Activated CD4-positive, CD25-positive, alpha-beta regulatory T cell (primary cell): ENCODE data around the gene RASA2.

Experiments
- DNase-seq, 4 experiments: peaks; one replicate each; lab custom pipeline; 2025; lab: John Stamatoyannopoulos, UW

Gene RASA2

DNA sequence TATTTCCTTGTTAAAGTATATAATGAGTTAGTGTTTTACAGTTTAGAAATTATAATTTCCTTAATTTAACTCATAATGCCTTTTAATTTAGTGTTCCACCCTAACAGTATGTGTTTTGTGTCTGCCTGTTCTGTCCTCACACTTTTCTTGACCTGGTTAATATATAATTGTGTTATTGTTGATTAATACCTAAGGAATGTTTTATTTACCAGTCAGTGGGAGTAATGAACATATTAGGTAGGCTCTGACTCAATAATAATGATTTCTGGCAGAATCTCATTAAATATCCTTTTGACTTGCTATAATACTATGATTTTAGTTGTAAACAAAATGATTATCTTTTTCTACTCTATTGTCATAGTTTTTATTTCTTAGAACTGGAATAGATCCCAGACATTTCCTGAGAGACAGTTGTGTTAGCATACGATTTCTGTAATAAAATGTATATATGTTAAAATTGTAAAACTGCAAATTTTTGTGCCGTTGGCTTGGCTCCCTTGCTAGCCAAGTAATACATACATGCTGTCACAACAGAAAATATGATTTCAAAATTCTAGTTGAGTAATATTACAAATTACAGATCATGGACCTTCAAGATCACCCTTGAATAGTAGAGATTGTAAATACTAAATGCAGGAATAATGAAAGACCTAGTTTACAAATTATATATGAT is 51.9 kb downstream of the RASA2 start:
- DNase-seq = no peak

- no peak for DNase-seq
Measured at GRCh38 chr3:141539431-141540187, 52.8 kb downstream of the RASA2 start.

GRCh38 chr3:141540531-141540930 is 53.7 kb downstream of the RASA2 start:
- DNase-seq = no peak

DNA sequence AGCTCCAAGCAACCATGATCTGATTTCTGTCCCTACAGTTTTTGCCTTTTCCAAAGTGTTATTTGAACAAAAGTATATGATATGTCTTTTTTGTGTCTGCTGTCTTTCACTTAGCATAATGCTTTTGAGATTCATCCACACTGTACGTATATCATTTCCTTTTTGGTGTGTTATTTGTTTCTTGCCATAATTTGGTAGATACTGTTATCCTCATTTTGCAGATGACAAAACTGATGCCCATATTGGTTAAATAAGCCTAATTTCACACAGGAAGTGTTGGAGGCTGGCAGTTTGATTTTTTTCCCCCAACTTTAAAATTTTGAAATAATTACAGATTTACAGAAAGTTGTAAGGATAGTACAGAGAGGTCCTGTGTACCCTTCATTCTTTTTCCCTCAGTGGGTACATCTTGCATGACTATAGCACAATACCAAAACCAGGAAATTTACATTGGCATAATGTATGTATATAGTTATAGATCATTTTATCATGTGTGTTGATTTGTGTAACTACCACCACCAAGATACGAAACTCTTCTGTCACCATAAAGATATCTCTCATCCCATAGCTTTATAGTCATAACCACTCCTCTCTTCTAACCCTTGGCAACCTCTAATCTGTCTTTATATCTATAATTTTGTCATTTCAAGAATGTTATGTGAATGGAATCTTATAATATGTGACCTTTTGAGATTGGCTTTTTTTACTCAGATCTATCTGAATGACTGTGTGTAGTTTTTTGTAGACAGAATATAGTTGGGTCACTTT is 55.6 kb downstream of the RASA2 start:
- DNase-seq = no peak

DNA sequence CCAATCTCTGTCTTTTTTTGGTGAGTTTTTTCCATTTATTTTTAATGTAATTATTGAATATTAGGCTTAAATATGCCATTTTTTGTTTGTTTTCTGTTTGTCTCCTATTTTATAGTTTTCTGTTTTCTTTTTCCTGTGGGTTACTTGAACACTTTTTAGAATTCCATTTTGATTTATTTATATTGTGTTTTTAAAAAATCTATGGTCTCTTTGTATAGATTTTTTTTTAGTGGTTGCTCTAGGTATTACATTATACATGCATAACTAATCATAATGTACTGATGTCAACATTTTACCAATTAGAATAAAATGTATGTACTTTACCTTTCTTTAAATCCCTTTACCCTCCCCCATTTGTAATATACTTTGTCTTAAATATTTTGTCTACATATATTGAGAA is 56.2 kb downstream of the RASA2 start:
- DNase-seq = no peak

GRCh38 chr3:141544697-141545096 is 57.9 kb downstream of the RASA2 start:
- no peak for DNase-seq

DNA sequence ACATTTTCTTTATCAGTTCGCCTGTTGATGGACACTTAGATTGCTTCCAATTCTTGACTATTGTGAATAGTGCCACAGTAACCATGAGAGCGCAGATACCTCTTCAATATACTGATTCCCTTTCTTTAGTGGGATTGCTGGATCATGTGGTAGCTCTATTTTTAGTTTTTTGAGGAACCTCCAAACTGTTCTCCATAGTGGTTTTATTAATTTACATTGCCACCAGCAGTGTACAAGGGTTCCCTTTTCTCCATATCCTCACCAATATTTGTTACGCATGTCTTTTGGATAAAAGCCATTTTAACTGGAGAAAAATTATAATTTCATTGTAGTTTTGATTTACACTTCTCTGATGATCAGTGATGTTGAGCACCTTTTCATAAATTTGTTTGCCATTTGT is 59.3 kb downstream of the RASA2 start:
- no peak for DNase-seq

- DNase-seq = no peak
Measured at GRCh38 chr3:141546586-141546985, 59.8 kb downstream of the RASA2 start.

GRCh38 chr3:141547791-141548190 is 61.0 kb downstream of the RASA2 start:
- DNase-seq = no peak

DNA sequence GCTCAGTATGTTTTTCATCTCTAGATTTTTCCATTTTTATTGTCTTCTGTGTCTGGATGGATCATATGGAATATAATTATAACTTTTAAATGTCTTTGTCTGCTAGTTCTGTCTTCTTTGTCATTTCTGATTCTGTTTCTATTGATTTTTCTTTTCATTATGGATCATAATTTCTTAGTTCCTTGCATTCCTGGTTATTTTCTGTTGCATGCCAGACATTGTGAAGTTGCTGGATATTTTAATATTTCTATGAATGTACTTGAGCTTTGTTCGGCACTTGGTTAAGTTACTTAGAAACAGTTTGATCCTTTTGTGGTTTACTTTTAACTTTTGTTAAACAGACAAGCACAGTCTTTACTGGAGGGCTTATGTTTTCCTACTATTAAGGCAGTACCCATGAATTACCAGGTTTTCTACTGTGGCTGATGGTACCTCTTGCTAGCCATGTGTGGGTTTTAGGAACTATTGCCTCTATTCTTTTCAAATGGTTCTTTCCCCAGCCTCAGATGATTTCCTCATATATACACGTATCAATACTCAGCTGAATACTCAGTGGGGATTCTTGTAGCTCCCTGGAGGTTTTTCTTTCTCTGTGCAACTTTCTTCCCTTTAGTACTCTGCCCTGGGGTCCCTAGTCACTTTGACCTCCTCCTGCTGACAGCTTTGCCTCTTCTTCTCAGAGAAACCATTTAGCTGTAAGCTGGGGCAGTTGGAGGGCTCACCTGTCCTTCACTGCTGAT is 64.3 kb downstream of the RASA2 start:
- no peak for DNase-seq

- no peak for DNase-seq
Measured at GRCh38 chr3:141552440-141552991, 65.7 kb downstream of the RASA2 start.

GRCh38 chr3:141553055-141553454 is 66.2 kb downstream of the RASA2 start:
- DNase-seq = no peak

- DNase-seq = no peak
Measured at GRCh38 chr3:141556034-141556433, 69.2 kb downstream of the RASA2 start.

DNA sequence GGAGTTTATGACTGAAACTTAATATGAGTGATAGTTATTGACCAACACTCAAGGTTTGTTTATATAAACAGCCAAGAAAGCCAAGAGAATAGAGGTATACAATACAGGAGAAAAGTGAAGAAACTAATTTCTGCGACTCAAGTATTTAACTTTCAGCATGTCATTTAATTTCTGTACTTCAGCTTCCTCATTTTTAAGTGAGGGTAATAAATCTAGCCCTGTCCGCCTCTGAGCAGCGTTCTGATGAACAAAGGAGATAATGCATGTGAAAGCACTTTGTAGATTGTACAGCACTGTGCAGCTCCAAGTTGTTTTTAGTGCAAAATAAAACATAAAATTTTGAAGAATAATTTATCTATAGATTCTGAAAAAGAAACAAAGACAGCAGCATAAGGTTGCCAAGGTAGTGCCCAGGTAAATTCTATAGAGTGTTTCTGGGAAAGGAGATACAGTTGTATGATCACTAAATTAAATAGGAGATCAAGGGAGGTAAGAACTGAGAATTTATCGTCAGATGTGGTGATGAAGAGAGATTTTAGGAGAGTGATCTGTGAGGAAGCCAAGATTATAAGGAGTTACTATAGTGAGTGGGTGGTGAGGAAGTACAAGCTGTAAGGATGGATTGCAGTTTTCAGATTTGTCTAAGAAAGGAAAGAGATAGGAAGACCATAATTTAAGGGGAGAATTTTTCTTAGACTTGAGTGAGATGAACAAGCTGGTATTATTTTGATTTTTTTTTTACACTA is 71.3 kb downstream of the RASA2 start:
- no peak for DNase-seq

DNA sequence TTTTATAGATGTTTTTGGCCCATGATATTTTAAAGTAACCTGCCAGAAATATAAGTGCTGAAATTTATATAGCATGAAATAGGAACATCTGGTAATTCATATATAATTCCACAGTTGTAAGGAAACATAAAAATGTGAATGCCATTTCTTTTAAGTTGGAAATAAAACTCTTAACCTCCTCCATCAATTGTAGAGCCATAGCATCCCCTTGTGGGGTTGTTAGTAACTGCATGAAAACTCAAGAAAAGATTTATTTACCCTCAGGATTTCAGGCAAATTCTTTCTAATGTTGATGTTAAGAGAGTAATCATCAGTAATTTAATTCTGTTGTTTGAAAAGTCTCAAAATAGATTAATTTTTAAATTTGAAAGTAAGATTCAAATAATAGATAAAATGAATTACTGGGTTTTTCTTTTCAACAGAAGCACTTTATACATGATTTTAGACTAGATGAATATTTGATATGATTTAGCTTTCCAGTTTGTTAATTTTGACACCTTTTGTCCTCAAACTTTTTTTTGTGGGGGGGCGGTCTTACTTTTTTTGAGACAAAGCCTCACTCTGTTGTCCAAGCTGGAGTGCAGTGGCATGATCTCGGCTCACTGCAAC is 74.7 kb downstream of the RASA2 start:
- peak in 2 of 4 experiments; percentile 4 to 19 for DNase-seq

DNA sequence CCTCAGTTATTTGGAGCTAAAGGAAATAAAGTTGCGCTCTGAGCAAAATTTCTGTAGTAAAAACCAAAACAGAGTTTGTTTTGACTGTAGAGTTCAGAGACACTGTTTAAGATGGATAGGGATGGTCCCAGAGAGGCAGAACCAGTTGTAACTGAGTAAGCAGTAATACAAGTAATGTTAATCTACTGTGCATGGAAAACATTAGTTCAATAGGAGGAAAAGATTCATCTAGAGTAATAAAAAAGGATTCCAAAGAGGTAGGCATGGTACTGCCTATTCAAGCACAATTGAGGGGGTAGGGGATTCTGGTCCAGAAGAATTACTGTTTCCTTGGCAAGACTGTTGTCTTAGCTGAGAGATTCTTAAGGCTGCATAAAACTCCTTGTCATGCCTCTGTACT is 77.4 kb downstream of the RASA2 start:
- no peak for DNase-seq

GRCh38 chr3:141570068-141570467 is 83.2 kb downstream of the RASA2 start:
- DNase-seq = no peak

DNA sequence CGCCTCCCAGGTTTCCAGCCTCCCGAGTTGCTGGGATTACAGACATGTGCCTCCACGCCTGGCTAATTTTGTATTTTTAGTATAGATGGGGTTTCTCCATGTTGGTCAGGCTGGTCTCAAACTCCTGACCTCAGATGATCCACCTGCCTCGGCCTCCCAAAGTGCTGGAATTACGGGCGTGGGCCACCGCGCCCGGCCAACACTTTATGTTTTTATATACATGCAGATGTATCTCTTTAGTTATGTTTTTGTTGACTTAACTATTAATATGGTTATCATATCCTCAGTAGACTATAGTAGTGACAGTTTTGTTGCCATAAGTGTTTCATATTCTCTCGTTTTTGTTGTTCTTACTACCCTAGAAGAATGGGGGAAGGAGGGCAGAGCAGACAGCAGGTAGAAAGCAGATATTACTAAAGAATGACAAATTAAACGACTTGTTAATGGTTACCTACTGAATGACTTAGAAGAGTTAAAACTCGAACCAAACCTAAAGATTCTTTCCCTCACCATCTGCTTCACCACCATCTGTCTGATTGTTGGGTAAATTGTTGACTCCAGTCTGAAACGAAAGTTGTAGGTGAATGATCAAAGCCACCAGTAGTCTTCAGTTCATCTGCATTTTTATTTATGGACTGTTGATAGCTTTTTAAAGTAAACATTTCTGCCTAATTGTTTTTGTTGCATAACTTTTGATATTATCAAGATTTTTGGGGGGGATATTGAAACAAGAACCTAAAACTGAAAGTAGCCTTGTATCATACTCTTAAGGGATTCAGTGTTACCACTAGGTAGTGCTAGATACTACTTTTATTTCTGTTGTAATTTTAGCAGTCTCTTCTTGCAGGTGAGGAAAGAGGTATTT is 89.3 kb downstream of the RASA2 start:
- no peak for DNase-seq

GRCh38 chr3:141576744-141577052 is 89.9 kb downstream of the RASA2 start:
- DNase-seq = no peak
